K562 (cell line): ENCODE data around the gene IGF1R. TPM values are rescaled to one million over a fixed set of nuclear protein-coding genes. Genes with fewer than 3 reads are reported as not detected.

Experiments
- ATAC-seq: fragments of 200-7000 bp; cut with Tn5 transposase; 3 replicates; pipeline ENCODE4 v1.9.1; 2020; ENCODE audit warnings: moderate library complexity
- BruUV-seq: library from RNA; stranded (reverse); fragments of 400-500 nt; replicated peaks from 2 replicates; lab custom pipeline; 2021; lab: Mats Ljungman, UMichigan
- CTCF ChIA-PET: fragments of 300-600 bp; formaldehyde crosslinking; extraction: SDS; loops from one replicate; lab custom pipeline; 2021; ENCODE audit warnings: low intra/inter-chr PET ratio; lab: Yijun Ruan, JAX
- POLR2A ChIA-PET: fragments of 300-600, 350-650 bp; sonication (Branson Sonifier 250); formaldehyde crosslinking; extraction: SDS; loops from one replicate; lab custom pipeline; 2021; ENCODE audit warnings: antibody characterized with exemption, inconsistent platforms; lab: Yijun Ruan, JAX
- DNase-seq, 4 experiments: peaks; one replicate each; pipeline versions ENCODE4 v3.0.0 to v3.0.0-alpha.2; 2011 to 2018; ENCODE audit warnings: low spot score in 3 of 4, mixed read lengths in 3 of 4; ENCODE audit errors: extremely low read depth in 1 of 4
- FAIRE-seq: peaks from 2 replicates; lab custom pipeline; 2011; peaks lifted over from hg19 to GRCh38; lab: Jason Lieb, UNC
- H2AFZ ChIP-seq: 2 replicates; pipeline ENCODE4 v1.6.0; 2011; ENCODE audit warnings: low read depth, low read length, control low read depth, inconsistent platforms
- H3K27ac ChIP-seq: fragments of 200-600 bp; 3 replicates; pipeline ENCODE4 v1.8.0; 2011; ENCODE audit warnings: low read depth, mild to moderate bottlenecking, control low read depth, inconsistent platforms, low read length, moderate library complexity, mixed read lengths; ENCODE audit errors: extremely low read depth
- H3K27me3 ChIP-seq, 2 experiments: fragments of 300-600 bp in 1 of 2; 2 replicates in 1 of 2; 3 replicates in 1 of 2; pipeline versions ENCODE4 v1.6.0 to v1.8.0; 2011; ENCODE audit warnings: inconsistent platforms in 2 of 2, low read length in 2 of 2, mild to moderate bottlenecking in 1 of 2, mixed read lengths in 1 of 2, moderate library complexity in 1 of 2; ENCODE audit not compliant: control insufficient read depth in 2 of 2, insufficient read depth in 2 of 2
- H3K36me3 ChIP-seq: fragments of 300-600 bp; 3 replicates; pipeline ENCODE4 v1.8.0; 2011; ENCODE audit warnings: mild to moderate bottlenecking, low read length, inconsistent platforms; ENCODE audit not compliant: control insufficient read depth, insufficient read depth
- H3K4me1 ChIP-seq, 2 experiments: fragments of 200-600 bp in 1 of 2; replicated peaks in 1 of 2; 2 replicates in 1 of 2; 3 replicates in 1 of 2; pipeline versions ENCODE4 v1.5.1 to v1.8.0; 2011; ENCODE audit warnings: inconsistent platforms in 2 of 2, low read length in 2 of 2, mild to moderate bottlenecking in 1 of 2, mixed read lengths in 1 of 2, moderate library complexity in 1 of 2; ENCODE audit not compliant: control insufficient read depth in 2 of 2, insufficient read depth in 2 of 2
- H3K4me2 ChIP-seq: 2 replicates; pipeline ENCODE4 v1.6.1; 2011; ENCODE audit warnings: low read length, control low read depth, inconsistent platforms, mixed read lengths; ENCODE audit not compliant: insufficient read depth
- H3K4me3 ChIP-seq: fragments of 200-600 bp; sonication (generic), shearing (Covaris generic); 2 replicates; pipeline ENCODE4 v1.5.1; 2016; ENCODE audit warnings: control low read depth, inconsistent platforms
- H3K79me2 ChIP-seq: fragments of 200-600 bp; 3 replicates; pipeline ENCODE4 v1.8.0; 2011; ENCODE audit warnings: low read length, inconsistent platforms; ENCODE audit not compliant: control insufficient read depth, insufficient read depth
- H3K9ac ChIP-seq, 2 experiments: 2 replicates each; pipeline versions ENCODE4 v1.6.0 to v1.6.1; 2011; ENCODE audit warnings: low read depth in 2 of 2, low read length in 2 of 2, control low read depth in 1 of 2, inconsistent platforms in 1 of 2, mild to moderate bottlenecking in 1 of 2, mixed read lengths in 1 of 2; ENCODE audit not compliant: insufficient read depth in 1 of 2
- H3K9me1 ChIP-seq: one replicate; pipeline ENCODE4 v1.6.0; 2011; ENCODE audit warnings: inconsistent platforms, mild to moderate bottlenecking, low read length, moderate library complexity; ENCODE audit not compliant: control insufficient read depth, insufficient read depth
- H3K9me3 ChIP-seq: replicated peaks from 2 replicates; pipeline ENCODE4 v1.5.1; 2011; ENCODE audit warnings: low read depth, low read length, inconsistent platforms; ENCODE audit not compliant: control insufficient read depth, insufficient read depth
- H4K20me1 ChIP-seq: replicated peaks from 2 replicates; pipeline ENCODE4 v1.6.1; 2011; ENCODE audit warnings: low read length, inconsistent platforms, mixed read lengths; ENCODE audit not compliant: control insufficient read depth, insufficient read depth
- ETS1 ChIP-seq: conservative IDR thresholded peaks from 2 replicates; pipeline ENCODE4 v1.6.1; 2011; ENCODE audit warnings: low read depth, mild to moderate bottlenecking, low read length; ENCODE audit not compliant: control insufficient read depth
- GTF2B ChIP-seq: IDR thresholded peaks from 2 replicates; pipeline ENCODE4 v1.6.1; 2011; ENCODE audit not compliant: insufficient read length; ENCODE audit errors: extremely low read depth
- STAT6 ChIP-seq: sonication (generic); formaldehyde crosslinking; IDR thresholded peaks from 2 replicates; pipeline ENCODE4 v1.8.1; 2023; ENCODE audit warnings: mild to moderate bottlenecking, missing genetic modification reagents
- ZNF318 ChIP-seq, 2 experiments: fragments of 450-650 bp; IDR thresholded peaks; 2 replicates each; pipeline ENCODE4 v1.6.1; 2016; ENCODE audit warnings: mild to moderate bottlenecking in 2 of 2, borderline replicate concordance in 1 of 2, low read depth in 1 of 2, moderate library complexity in 1 of 2
- WGBS: fragments of 100-300 bp; shearing (Covaris generic); methylation state at CpG from one replicate; pipeline ENCODE4 v1.1.6; 2016; ENCODE audit warnings: low coverage, mixed read lengths; ENCODE audit not compliant: insufficient coverage; ENCODE audit errors: missing lambda C conversion rate; 5-methylcytosine and 5-hydroxymethylcytosine counted together
- in situ Hi-C: fragments of 300-500 bp; cut with MboI; formaldehyde crosslinking; loops from 4 replicates; pipeline ENCODE4 v1.15.0; 2018; ENCODE audit warnings: inconsistent platforms, mixed read lengths
- intact Hi-C: fragments of 100-400 bp; cut with micrococcal nuclease; formaldehyde crosslinking; loops from 2 replicates; pipeline ENCODE4 v1.14.2; 2022
- polyA plus RNA-seq, 8 experiments: library from polyadenylated mRNA; depleted of rRNA in 4 of 8; stranded (reverse) in 5 of 8; unstranded in 3 of 8; fragments of >200 nt; fragmentation: Nextera tagmentation in 2 of 8; fragmentation: Illumina TruSeq in 1 of 8; extraction: Ambion mirVana in 2 of 8; extraction: Trizol in 1 of 8; gene quantifications; 2 replicates each; pipeline versions ENCODE4 v1.2.1 to v1.2.3, GENCODE V29; 2011 to 2014; ENCODE audit warnings: inconsistent platforms in 1 of 8, missing spikeins in 1 of 8
- total RNA-seq, 7 experiments: library from RNA; depleted of rRNA in 6 of 7; stranded (reverse); fragments of >200 nt in 6 of 7; fragmentation: Illumina TruSeq in 2 of 7; extraction: Trizol in 2 of 7; gene quantifications; 2 replicates each; pipeline versions ENCODE4 v1.2.1 to v1.2.3, GENCODE V29; 2011 to 2021; ENCODE audit warnings: low replicate concordance in 1 of 7

IGF1R gene
- total and polyA plus RNA-seq, 9 of the 15 experiments (the other 6 are each of a cell fraction or from before 2014, with no cell fraction given) = 0.35 to 8.0 (median 1.6) TPM

GRCh38 chr15:98740963-98741362 is 92.6 kb downstream of the IGF1R start (continued):
- TF ChIP-seq ETS1 (no peak), STAT6 (no peak)

GRCh38 chr15:98743177-98743576 is 94.8 kb downstream of the IGF1R start:
- intact Hi-C loops = no loop called here
- BruUV-seq = no TSS peak
- no peaks in the 10 kb centered on the region for H3K36me3 ChIP-seq
- H3K4me3 ChIP-seq = no peak overlapping the region
- H3K9me3 ChIP-seq = no peaks in the 10 kb centered on the region
- ATAC-seq (no peak), FAIRE-seq (no peak), DNase-seq (no peak)
- peaks cover 9 to 17% of the 10 kb centered on the region in 2 experiments; a peak in 4 of 5 replicates for H3K27me3 ChIP-seq
- H4K20me1 ChIP-seq = peaks cover 12% of the 10 kb centered on the region
- no peak overlapping the region for H3K9ac ChIP-seq
- no peak for TF ChIP-seq GTF2B
- no peak for TF ChIP-seq ZNF318 (IDR thresholded peaks at IDR 0.05; ENCODE audit: borderline replicate concordance in 1 of 2, low read depth in 1 of 2)
- under 1% methylated on average over 6 of the region's 6 CpGs for WGBS
- no peak overlapping the region for H2AFZ ChIP-seq
- in situ Hi-C loops = no loop called here
- no peaks in the 10 kb centered on the region for H3K4me1 ChIP-seq
- no peaks in the 10 kb centered on the region for H3K79me2 ChIP-seq
- H3K9me1 ChIP-seq = no peaks in the 10 kb centered on the region
- CTCF ChIA-PET = no interaction called here
- POLR2A ChIA-PET = interaction anchor here (0.8 kb wide), 1 partner anchor 94 kb away, joined by 3 read pairs; no protein-coding TSS in a partner anchor
- H3K27ac ChIP-seq = no peak overlapping the region
- H3K4me2 ChIP-seq = no peak overlapping the region
